HG02623 (cell line): ENCODE measurements around the gene LAMB4.
"Not testable (repeated sequence)": the region's sequence is repeated elsewhere in the genome, so short reads cannot be mapped to it uniquely, and the experiment has no call there.

ENCODE experiments used
- ATAC-seq: cut with Tn5 transposase; IDR thresholded peaks from one replicate; pipeline ENCODE4 v1.9.1; 2021; ENCODE audit warnings: moderate library complexity; ENCODE audit not compliant: unreplicated experiment

The LAMB4 gene

GRCh38 chr7:108051454-108051853 lies 78.7 kb downstream of the LAMB4 start:
- no peak for ATAC-seq

DNA sequence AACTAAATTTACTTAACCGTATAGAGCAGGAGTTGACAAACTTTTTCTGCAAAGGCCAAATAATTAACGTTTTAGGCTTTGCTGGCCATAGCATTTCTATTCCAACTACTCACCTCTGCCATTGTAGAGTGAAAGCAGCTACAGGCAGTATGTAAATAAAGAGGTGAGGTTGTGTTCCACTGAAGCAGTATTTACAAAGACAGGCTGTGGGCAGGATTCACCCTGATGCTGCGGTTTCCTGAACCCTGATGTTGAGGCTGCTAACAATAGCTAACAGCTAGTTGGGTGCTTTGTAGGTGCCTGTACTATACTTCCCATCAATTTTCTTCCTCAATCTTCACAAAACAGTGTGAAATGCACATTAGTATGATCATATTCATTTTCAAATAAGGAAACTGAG lies 80.2 kb downstream of the LAMB4 start:
- no peak for ATAC-seq

DNA sequence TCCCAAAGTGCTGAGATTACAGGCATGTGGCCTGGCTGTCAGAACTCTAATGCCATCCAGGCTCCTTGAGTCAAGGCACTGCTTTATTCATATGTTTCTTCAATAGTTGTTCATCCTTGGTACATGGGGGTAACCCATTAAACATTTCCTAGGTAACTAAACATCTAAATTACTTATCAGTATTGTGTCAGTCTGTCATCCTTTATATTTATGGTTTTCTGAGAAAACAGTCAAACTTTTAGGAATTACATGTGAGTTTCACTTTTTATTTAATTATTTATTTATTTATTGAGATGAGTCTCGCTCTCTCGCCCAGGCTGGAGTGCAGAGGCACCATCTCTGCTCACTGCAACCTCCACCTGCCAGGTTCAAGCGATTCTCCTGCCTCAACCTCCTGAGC lies 81.7 kb downstream of the LAMB4 start:
- no peak for ATAC-seq

DNA sequence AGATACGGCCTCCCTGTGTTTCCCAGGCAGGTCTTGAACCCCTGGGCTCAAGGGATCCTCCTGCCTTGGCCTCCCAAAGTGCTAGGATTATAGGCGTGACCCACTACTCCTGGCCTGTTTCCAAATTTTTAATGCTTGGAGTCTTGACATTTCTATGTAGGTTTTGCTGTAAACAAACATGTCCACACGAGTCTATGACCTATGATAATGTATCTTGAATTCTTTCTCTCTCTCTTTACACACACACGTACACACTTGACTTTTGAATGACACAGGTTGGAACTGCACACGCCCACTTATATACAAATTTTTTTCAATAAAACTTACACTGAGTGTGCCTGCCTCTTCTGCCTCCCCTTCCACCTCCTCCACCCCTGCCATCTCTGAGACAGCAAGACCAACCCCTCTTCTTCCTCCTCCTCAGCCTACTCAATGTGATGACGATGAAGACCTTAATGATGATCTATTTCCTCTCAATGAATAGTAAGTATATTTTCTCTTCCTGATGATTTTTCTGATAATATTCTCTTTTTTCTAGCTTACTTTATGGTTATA lies 83.1 kb downstream of the LAMB4 start:
- ATAC-seq, result no peak

DNA sequence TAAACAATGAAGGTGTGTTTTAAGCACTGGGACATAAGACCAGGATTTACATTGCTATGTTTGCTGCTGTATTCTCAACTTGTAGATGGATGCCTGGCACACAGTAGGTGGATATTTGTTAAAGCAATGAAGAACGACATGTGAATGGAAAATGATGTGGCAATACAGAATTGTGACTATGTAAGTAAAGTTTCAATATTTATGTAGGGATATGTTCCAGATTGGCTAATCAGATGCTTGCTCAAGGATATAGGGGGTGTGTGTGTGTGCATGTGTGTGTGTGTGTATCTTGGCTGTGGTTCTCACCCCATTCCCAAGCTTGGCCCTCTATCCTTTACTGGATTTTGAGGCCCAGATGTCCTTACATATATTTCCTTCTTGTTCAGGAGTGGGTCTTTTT lies 84.5 kb downstream of the LAMB4 start:
- ATAC-seq, result no peak

GRCh38 chr7:108045154-108045553 lies 85.0 kb downstream of the LAMB4 start:
- no peak for ATAC-seq

DNA sequence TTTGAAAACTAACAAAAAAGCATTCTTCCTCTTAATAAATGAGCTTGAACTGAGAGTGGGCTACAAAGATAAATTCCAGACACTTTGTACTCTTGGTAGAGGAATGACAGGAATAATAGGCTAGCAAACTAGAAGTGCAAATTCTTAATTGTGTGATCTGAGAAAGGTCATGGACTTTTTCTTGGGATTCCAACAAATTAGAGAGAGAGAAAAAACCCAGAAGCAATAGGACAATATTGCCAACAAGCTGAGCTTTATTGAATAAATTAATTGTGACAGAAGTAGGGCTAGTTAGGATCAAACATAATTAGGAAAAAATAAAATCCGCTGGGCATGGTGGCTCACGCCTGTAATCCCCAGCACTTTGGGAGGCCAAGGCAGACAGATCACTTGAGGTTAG lies 85.8 kb downstream of the LAMB4 start:
- no peak for ATAC-seq

DNA sequence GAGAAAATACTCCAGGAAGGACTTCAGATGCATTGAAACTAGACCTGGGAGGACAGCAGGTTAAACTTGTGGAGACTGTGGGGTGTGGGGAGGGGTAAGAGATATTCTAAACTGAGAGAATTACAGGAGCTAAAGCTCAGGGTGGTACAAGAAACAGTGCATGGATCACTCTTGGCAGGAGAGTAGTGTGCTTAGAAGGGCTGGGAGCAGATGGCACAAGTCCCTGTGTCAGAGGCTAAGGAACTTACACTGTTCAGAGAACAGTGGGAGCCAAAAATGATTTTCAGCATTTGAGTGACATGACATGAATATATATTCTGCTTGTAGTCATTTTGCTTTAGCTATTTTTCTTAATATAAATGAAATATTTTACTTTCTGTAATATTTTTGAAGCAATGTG lies 91.2 kb downstream of the LAMB4 start:
- ATAC-seq, result no peak

DNA sequence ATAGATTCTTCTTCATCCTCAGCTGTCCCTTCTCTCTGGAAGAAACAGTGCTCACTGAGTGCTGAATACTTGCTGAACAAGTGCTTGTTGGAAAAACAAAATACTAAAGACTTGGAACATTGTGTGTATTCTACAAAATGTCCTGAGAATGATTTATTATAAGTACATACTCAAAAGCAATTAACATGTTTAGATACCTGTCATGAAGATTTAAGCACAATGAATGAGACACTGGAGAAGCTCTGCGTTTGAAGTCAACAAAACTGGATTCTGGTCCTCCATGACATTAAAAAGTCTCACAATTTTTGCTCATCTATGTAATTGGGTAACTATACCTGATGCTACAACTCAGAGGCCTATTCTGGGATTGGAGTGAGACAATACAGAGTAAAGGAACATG lies 92.4 kb downstream of the LAMB4 start:
- no peak for ATAC-seq

GRCh38 chr7:108037140-108037539 lies 93.0 kb downstream of the LAMB4 start:
- no peak for ATAC-seq

DNA sequence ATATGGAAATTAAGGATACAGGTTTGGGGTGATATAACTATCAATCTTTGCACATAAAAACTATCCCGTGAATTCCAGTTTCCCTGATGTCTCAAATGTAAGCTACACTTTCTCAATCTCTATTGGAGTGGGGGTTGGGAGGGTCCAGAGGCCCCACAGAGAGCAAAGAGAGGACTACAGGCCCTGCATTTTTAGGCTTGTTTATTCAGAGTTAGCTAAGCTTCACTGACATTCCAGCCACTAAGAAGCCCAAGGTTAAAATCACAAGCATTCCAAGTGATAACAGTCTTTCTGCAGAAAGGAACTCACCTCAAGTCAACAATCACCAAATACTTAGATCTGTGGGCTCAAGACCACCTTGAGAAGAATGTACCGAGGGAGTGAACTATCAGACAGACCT lies 95.6 kb downstream of the LAMB4 start:
- ATAC-seq, result no peak

DNA sequence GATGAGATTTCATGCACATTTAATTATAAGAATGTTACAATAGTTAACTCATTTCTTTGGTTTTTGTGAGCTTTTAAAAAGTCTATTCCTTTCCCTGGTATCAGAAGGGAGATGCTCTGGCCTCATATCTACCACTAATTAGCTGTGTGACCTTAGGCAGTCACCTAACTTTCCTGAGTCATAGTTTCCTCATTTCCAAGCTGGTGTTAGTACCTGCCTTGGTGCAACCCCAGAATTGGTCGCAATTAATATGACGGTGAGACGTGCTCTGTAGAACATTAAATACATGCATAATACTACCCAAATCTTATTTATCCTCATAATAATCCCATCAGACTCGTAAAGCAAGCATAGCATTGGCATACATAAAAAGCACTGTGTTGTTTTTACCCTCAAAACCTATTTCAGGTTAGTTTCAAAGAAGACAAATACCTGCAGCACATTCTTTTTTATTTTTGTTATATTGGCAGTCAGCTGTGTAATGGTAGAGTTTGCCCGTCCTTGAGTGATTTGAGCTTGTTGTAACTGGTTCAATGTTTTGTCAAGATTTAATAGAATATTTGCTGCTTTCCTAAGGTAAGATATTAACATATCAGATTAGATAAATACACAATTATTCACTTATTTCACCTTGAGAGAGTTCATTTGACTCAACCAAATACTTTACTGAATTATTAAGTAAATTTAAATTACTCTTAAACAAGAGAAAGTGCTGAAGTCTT lies 96.2 kb downstream of the LAMB4 start:
- no peak for ATAC-seq

DNA sequence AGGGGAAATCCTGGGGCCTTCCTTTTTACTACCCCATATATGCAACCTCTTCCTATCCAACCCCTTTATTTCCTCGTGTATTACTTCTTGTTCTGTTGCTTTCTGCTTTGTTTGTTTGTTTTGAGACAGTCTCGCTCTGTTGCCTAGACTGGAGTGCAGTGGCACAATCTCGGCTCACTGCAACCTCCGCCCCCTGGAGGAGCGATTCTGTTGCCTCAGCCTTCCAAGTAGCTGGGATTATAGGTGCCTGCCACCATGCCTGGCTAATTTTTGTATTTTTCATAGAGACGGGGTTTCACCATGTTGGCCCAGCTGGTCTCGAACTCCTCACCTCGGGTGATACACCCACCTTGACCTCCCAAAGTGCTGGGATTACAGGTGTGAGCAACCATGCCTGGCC lies 96.9 kb downstream of the LAMB4 start:
- ATAC-seq, result not testable (repeated sequence)

- no peak for ATAC-seq
Measured at GRCh38 chr7:108030516-108030915, 99.6 kb downstream of the LAMB4 start.

DNA sequence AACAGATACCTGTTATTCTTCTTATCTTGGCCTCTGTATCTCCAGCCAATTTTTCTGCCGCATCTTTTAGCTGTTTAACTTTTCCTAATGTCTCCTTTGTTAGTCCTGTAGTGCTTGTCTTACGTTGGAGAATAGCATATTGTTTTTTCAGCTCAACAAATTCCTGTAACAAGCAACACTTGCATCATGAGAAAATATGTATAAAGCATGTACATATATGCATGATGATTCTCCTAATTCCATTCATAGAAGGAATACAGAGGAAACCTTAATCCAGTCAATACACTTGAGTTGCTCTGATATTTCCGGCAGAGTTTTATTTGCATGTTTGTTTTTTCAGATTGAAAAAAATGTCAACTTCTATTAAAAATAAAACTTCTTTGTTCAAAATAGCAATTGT lies 101.1 kb downstream of the LAMB4 start:
- ATAC-seq, result no peak

- ATAC-seq, result no peak
Measured at GRCh38 chr7:108028111-108028510, 102.0 kb downstream of the LAMB4 start.

DNA sequence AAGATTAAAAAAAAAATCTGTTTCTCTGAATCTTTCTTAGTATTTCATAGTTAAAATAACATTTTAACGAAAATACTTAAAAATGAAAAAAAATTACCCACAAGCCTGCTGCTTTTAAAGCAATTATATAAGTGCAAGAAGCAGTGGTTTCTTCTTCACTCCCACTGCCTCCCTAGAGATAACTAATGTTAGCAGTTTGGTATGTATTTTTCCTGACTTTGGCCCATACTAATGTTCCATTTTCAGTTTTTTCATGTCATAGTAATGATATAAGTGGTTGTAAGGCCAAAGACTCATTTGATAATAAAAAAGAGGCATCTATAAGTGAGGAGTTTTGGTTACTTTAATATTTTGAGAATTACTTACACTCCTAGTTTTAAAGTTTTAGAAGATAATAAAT lies 102.9 kb downstream of the LAMB4 start:
- ATAC-seq, result no peak

GRCh38 chr7:108026647-108027046 lies 103.5 kb downstream of the LAMB4 start:
- ATAC-seq, result no peak

GRCh38 chr7:108026116-108026515 lies 104.0 kb downstream of the LAMB4 start:
- no peak for ATAC-seq

DNA sequence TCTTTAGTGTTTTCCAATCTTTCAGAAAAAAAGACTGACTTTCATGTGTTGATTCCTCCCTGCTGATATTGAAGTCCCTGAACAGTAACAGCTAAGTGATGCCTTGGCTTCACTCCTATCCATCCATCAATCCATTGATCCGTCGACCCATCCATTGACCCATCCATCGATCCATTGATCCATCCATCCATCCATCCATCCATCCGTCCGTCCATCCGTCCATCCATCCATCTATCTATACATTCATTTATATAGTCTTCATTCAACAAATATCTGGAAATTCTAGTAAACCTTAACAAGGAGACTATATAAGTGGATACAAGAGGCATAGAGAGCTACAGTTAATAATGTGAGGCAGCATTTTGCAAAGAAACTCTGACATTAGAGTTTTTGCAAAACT lies 105.6 kb downstream of the LAMB4 start:
- ATAC-seq, result no peak

DNA sequence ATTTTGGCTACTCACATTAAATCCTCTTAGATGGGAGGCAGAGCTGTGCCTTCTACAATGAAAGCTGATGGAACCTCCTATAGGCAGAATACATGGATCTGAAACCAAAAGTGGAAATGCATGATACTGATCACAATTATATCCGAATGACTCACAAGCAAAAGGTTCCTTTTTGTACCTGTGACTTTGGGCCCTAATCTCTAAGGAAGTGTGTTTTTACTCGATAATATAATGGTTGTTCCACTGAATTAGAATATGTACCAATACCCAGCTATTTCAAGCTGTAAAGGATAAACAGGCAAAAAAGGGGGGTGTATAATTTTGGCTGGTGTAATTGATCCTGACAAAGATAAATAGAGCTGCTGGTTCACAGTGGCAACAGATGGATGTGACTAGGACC lies 109.6 kb downstream of the LAMB4 start:
- no peak for ATAC-seq

- ATAC-seq, result no peak
Measured at GRCh38 chr7:108018668-108019067, 111.5 kb downstream of the LAMB4 start.

DNA sequence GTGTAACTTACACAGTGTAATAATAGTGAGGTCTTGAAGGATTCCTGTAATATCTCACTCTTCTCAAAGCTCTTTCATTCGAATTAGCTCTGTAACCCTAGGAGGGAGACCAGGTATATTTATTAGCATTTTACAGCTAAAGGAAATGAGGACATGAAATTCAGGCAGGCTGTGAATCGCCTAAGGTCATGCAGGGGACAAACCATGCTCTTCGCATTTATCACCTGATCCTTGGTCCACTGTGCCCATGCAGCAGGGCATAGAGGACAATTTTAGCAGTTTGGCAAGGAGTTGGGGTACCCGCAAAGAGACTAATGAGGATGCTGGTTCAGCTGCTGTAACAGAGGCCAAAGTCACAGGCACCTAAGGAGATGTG lies 112.4 kb downstream of the LAMB4 start:
- no peak for ATAC-seq
